GM23338 (cell line): ENCODE results near the gene SEMA6B. TPM values are rescaled to one million over a fixed set of nuclear protein-coding genes. Genes with fewer than 3 reads are reported as not detected.

Source experiments
- ATAC-seq: fragments of 200-7000 bp; cut with Tn5 transposase; 3 replicates; pipeline ENCODE4 v1.9.1; 2020
- DNase-seq: peaks from one replicate; pipeline ENCODE4 v3.0.0-alpha.2; 2015; ENCODE audit warnings: low spot score
- H2AFZ ChIP-seq: fragments of 200-600 bp; sonication (generic); 2 replicates; pipeline ENCODE4 v1.8.0; 2016; ENCODE audit warnings: antibody characterized with exemption, mild to moderate bottlenecking, moderate library complexity
- H3F3A ChIP-seq: fragments of 200-600 bp; sonication (generic); replicated peaks from 2 replicates; pipeline ENCODE4 v1.8.0; 2017; ENCODE audit warnings: antibody characterized with exemption, mixed run types, low read depth
- H3K27ac ChIP-seq: fragments of 200-600 bp; sonication (generic); 2 replicates; pipeline ENCODE4 v1.6.1; 2016; ENCODE audit warnings: low read depth
- H3K27me3 ChIP-seq: fragments of 200-600 bp; sonication (generic); 2 replicates; pipeline ENCODE4 v1.8.0; 2016; ENCODE audit warnings: mild to moderate bottlenecking, mixed run types, moderate library complexity; ENCODE audit not compliant: insufficient read depth
- H3K36me3 ChIP-seq: fragments of 200-600 bp; sonication (generic); 2 replicates; pipeline ENCODE4 v1.8.0; 2016; ENCODE audit warnings: mild to moderate bottlenecking; ENCODE audit not compliant: insufficient read depth
- H3K4me1 ChIP-seq: fragments of 200-600 bp; sonication (generic); 2 replicates; pipeline ENCODE4 v1.8.0; 2016; ENCODE audit warnings: mild to moderate bottlenecking, moderate library complexity; ENCODE audit not compliant: insufficient read depth
- H3K4me2 ChIP-seq: fragments of 200-600 bp; sonication (generic); 2 replicates; pipeline ENCODE4 v1.7.1; 2017; ENCODE audit warnings: mixed run types
- H3K4me3 ChIP-seq: fragments of 200-600 bp; sonication (generic); 2 replicates; pipeline ENCODE4 v1.6.1; 2016; ENCODE audit warnings: mixed run types
- H3K79me2 ChIP-seq: fragments of 200-600 bp; sonication (generic); replicated peaks from 2 replicates; pipeline ENCODE4 v1.8.0; 2017; ENCODE audit warnings: mild to moderate bottlenecking; ENCODE audit not compliant: insufficient read depth
- H3K9me2 ChIP-seq: fragments of 200-600 bp; sonication (generic); 2 replicates; pipeline ENCODE4 v1.8.0; 2017; ENCODE audit not compliant: insufficient read depth
- H4K20me1 ChIP-seq: fragments of 200-600 bp; sonication (generic); replicated peaks from 2 replicates; pipeline ENCODE4 v1.8.0; 2017; ENCODE audit warnings: mild to moderate bottlenecking; ENCODE audit not compliant: insufficient read depth
- H3K27ac Mint-ChIP-seq: 2 replicates; pipeline ENCODE4 v1.8.0; 2020; ENCODE audit warnings: inconsistent platforms, mild to moderate bottlenecking, moderate library complexity, mixed read lengths
- H3K27me3 Mint-ChIP-seq: 3 replicates; pipeline ENCODE4 v1.8.0; 2022; ENCODE audit warnings: low read depth, mild to moderate bottlenecking, moderate library complexity, mixed read lengths, inconsistent platforms; ENCODE audit not compliant: insufficient read depth, poor library complexity
- H3K36me3 Mint-ChIP-seq: 3 replicates; pipeline ENCODE4 v1.8.0; 2021; ENCODE audit warnings: low read depth, mild to moderate bottlenecking, inconsistent platforms, moderate library complexity, mixed read lengths
- H3K4me1 Mint-ChIP-seq: 3 replicates; pipeline ENCODE4 v1.8.0; 2020; ENCODE audit warnings: mild to moderate bottlenecking, inconsistent platforms, mixed read lengths
- H3K4me3 Mint-ChIP-seq: 3 replicates; pipeline ENCODE4 v1.8.0; 2021; ENCODE audit warnings: moderate library complexity, mild to moderate bottlenecking, inconsistent platforms, mixed read lengths
- H3K9me3 Mint-ChIP-seq: 3 replicates; pipeline ENCODE4 v1.8.0; 2020; ENCODE audit warnings: moderate library complexity, mild to moderate bottlenecking, inconsistent platforms, mixed read lengths
- CREB1 ChIP-seq: fragments of 250-450 bp; sonication (Bioruptor Pico); IDR thresholded peaks from 2 replicates; pipeline ENCODE4 v1.5.0; 2020; ENCODE audit warnings: low read depth, mild to moderate bottlenecking, moderate library complexity
- CTCF ChIP-seq, 2 experiments: fragments of 200-600 bp in 1 of 2; sonication (generic) in 1 of 2; conservative IDR thresholded peaks; 2 replicates each; pipeline versions ENCODE4 v1.5.1 to v1.6.1; 2016 to 2017; ENCODE audit warnings: antibody characterized with exemption in 2 of 2, low read depth in 2 of 2, mild to moderate bottlenecking in 2 of 2, moderate library complexity in 1 of 2
- ETS1 ChIP-seq: IDR thresholded peaks from 2 replicates; pipeline ENCODE4 v1.6.1; 2016; ENCODE audit warnings: antibody characterized with exemption
- EZH2 ChIP-seq: fragments of 200-600 bp; sonication (generic); IDR thresholded peaks from one replicate; pipeline ENCODE4 v1.8.0; 2017; ENCODE audit warnings: antibody characterized with exemption, mild to moderate bottlenecking, low read depth; ENCODE audit not compliant: unreplicated experiment
- EZH2phosphoT487 ChIP-seq: fragments of 200-600 bp; sonication (generic); IDR thresholded peaks from one replicate; pipeline ENCODE4 v1.8.1; 2018; ENCODE audit warnings: antibody characterized with exemption; ENCODE audit not compliant: unreplicated experiment
- JUNB ChIP-seq: IDR thresholded peaks from one replicate; pipeline ENCODE4 v1.6.1; 2016; ENCODE audit warnings: antibody characterized with exemption; ENCODE audit not compliant: unreplicated experiment
- NANOG ChIP-seq: IDR thresholded peaks from 2 replicates; pipeline ENCODE4 v1.6.1; 2016; ENCODE audit warnings: antibody characterized with exemption, borderline replicate concordance
- POLR2AphosphoS5 ChIP-seq: IDR thresholded peaks from 2 replicates; pipeline ENCODE4 v1.6.1; 2016; ENCODE audit warnings: antibody characterized with exemption, low read depth
- REST ChIP-seq: IDR thresholded peaks from one replicate; pipeline ENCODE4 v1.6.1; 2018; ENCODE audit warnings: antibody characterized with exemption; ENCODE audit not compliant: unreplicated experiment
- STAT1 ChIP-seq: IDR thresholded peaks from one replicate; pipeline ENCODE4 v1.6.1; 2016; ENCODE audit warnings: antibody characterized with exemption; ENCODE audit not compliant: unreplicated experiment
- ZNF114 ChIP-seq: fragments of 250-450 bp; sonication (Bioruptor Pico); IDR thresholded peaks from 2 replicates; pipeline ENCODE4 v1.5.0; 2020; ENCODE audit warnings: mild to moderate bottlenecking, moderate library complexity
- ZNF331 ChIP-seq: fragments of 250-450 bp; sonication (Bioruptor Pico); IDR thresholded peaks from 2 replicates; pipeline ENCODE4 v1.5.0; 2020; ENCODE audit warnings: low read depth, mild to moderate bottlenecking, moderate library complexity
- polyA plus RNA-seq: library from polyadenylated mRNA; unstranded; fragments of >200 nt; fragmentation: Nextera tagmentation; extraction: Ambion mirVana; gene quantifications from 2 replicates; pipeline ENCODE4 v1.2.1, GENCODE V29; 2016
- total RNA-seq: library from RNA; depleted of rRNA; stranded (reverse); fragments of >200 nt; shearing (Covaris generic); gene quantifications from 2 replicates; pipeline ENCODE4 v1.2.3, GENCODE V29; 2014

SEMA6B gene
- total and polyA plus RNA-seq, 2 experiments from 2014 or later = 5.3 to 42.7 TPM

- H2AFZ ChIP-seq = no peak overlapping the region
- H3K9me3 Mint-ChIP-seq = no peaks in the 10 kb centered on the region; the same call in 2 of the 3 replicates
- H3K27ac ChIP-seq = no peak overlapping the region
- peaks cover 28% of the 10 kb centered on the region; the same call in 1 of the 2 replicates for H3K27me3 ChIP-seq
- no peak overlapping the region for H3K4me2 ChIP-seq
- peaks cover 5% of the 10 kb centered on the region for H3K36me3 Mint-ChIP-seq
- no peaks in the 10 kb centered on the region for H3K4me1 ChIP-seq
- H3K36me3 ChIP-seq = no peaks in the 10 kb centered on the region
- no peak for TF ChIP-seq NANOG
- TF ChIP-seq ZNF331 (CRISPR knock-in tag) = no peak
- no peak for TF ChIP-seq ZNF114
- no peak for TF ChIP-seq STAT1
- no peak for TF ChIP-seq CTCF (conservative IDR thresholded peaks at IDR 0.05; ENCODE audit: low read depth in 2 of 2)
- TF ChIP-seq REST = no peak
- TF ChIP-seq JUNB = no peak
- no peak for TF ChIP-seq ETS1
- TF ChIP-seq EZH2phosphoT487 = no peak
- TF ChIP-seq POLR2AphosphoS5 = no peak
- TF ChIP-seq EZH2 = no peak
- H3K79me2 ChIP-seq = no peaks in the 10 kb centered on the region
- peaks cover 26% of the 10 kb centered on the region for H3K27me3 Mint-ChIP-seq
- no peak overlapping the region for H3K4me3 ChIP-seq
- H3K4me1 Mint-ChIP-seq = no peaks in the 10 kb centered on the region
- DNase-seq = no peak
- no peaks in the 10 kb centered on the region for H3F3A ChIP-seq
- H3K9me2 ChIP-seq = no peaks in the 10 kb centered on the region
- no peaks in the 10 kb centered on the region; the same call in none of the 2 replicates for H4K20me1 ChIP-seq
- no peak overlapping the region for H3K27ac Mint-ChIP-seq
- H3K4me3 Mint-ChIP-seq = no peak overlapping the region
- no peak for ATAC-seq
Measured at GRCh38 chr19:4507804-4508203, 51.7 kb downstream of the SEMA6B start.

GRCh38 chr19:4507150-4507452 lies 52.4 kb downstream of the SEMA6B start:
- Histone ChIP-seq H3K4me3 (no peak overlapping the region), H3K4me2 (no peak overlapping the region), H3K36me3 (no peaks in the 10 kb centered on the region), H3K9me2 (no peaks in the 10 kb centered on the region), H3K4me1 (no peaks in the 10 kb centered on the region), H2AFZ (no peak overlapping the region), H3K79me2 (no peaks in the 10 kb centered on the region), H3K27ac (no peak overlapping the region), H4K20me1 (no peaks in the 10 kb centered on the region; the same call in none of the 2 replicates), H3F3A (no peaks in the 10 kb centered on the region), H3K27me3 (peaks cover 21% of the 10 kb centered on the region; the same call in 1 of the 2 replicates)
- H3K27ac Mint-ChIP-seq = no peak overlapping the region
- H3K9me3 Mint-ChIP-seq = no peaks in the 10 kb centered on the region; the same call in 2 of the 3 replicates
- ATAC-seq (no peak), DNase-seq (no peak)
- H3K36me3 Mint-ChIP-seq = peaks cover 7% of the 10 kb centered on the region
- no peaks in the 10 kb centered on the region for H3K4me1 Mint-ChIP-seq
- no peak for TF ChIP-seq EZH2
- TF ChIP-seq ETS1 = no peak
- TF ChIP-seq CREB1 (CRISPR knock-in tag) = no peak
- TF ChIP-seq ZNF331 (CRISPR knock-in tag) = no peak
- no peak overlapping the region for H3K4me3 Mint-ChIP-seq
- peaks cover 27% of the 10 kb centered on the region for H3K27me3 Mint-ChIP-seq
